Nephron progenitor cell (in vitro differentiated cells): ENCODE data around the gene COL26A1.

Experiments used
- DNase-seq: peaks from one replicate; pipeline ENCODE4 v3.0.0; 2021
- H3K27ac Mint-ChIP-seq: 2 replicates; pipeline ENCODE4 v1.8.0; 2021; ENCODE audit warnings: mild to moderate bottlenecking, moderate library complexity, mixed read lengths
- H3K27me3 Mint-ChIP-seq: 2 replicates; pipeline ENCODE4 v1.8.0; 2021; ENCODE audit warnings: mild to moderate bottlenecking, low read depth, mixed read lengths; ENCODE audit not compliant: poor library complexity
- H3K36me3 Mint-ChIP-seq: 2 replicates; pipeline ENCODE4 v1.8.0; 2021; ENCODE audit warnings: low read depth, mixed read lengths
- H3K4me1 Mint-ChIP-seq: 2 replicates; pipeline ENCODE4 v1.8.0; 2021; ENCODE audit warnings: mixed read lengths
- H3K4me3 Mint-ChIP-seq: 2 replicates; pipeline ENCODE4 v1.8.0; 2021; ENCODE audit warnings: mild to moderate bottlenecking, moderate library complexity, mixed read lengths
- H3K9me3 Mint-ChIP-seq: 2 replicates; pipeline ENCODE4 v1.8.0; 2021; ENCODE audit warnings: mild to moderate bottlenecking, moderate library complexity, mixed read lengths
- CTCF ChIP-seq: fragments of 200-600 bp; sonication (generic); IDR thresholded peaks from 2 replicates; pipeline ENCODE4 v1.5.0; 2021; ENCODE audit warnings: antibody characterized with exemption

The COL26A1 gene

GRCh38 chr7:101563198-101563901 is 200.7 kb downstream of the COL26A1 start:
- Mint-ChIP-seq H3K36me3 (peaks cover 17% of the 10 kb centered on the region), H3K27ac (no peak overlapping the region), H3K9me3 (peaks cover 2% of the 10 kb centered on the region), H3K27me3 (peaks cover 13% of the 10 kb centered on the region), H3K4me3 (no peak overlapping the region), H3K4me1 (peaks cover 33% of the 10 kb centered on the region)
- TF ChIP-seq CTCF = no peak
- no peak for DNase-seq

DNA sequence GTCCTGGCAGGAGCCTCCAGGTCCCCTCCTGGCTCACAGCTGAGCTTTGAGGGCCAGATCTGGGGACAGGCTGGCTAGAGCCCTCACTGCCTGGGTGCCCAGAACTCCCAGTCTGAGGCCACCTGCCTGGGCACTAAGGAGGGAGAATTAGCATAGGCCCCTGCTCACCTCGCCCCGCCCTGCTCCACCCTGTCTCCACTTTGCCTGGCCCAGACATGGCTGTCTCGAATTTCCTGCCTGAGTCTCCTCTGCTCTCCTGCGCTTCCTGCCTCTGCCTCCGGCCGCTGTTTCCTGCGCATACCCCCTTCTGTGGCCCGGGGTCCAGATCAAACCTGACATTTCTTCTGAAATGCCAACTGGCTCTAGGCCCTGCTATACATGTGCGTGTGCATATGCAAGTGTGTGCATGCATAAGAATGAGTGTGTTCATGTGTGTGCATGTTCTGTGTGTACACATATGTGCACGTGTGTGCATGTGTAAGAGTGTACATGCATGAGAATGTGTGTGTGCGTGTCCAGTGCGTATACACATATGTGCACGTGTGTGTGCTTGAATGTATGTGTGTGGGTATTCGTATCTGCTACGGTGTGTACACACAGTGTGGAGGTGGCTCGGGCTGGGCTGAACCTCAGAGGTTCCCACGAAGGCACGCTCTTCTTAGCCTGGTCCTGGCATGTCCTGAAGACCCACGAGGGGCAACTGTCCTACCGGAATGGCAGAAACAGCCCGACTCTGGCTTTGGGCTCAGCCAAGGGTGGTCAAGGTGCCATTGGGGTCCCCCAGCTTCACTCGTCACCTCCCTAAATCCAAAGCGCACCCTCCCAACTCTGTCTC is 201.5 kb downstream of the COL26A1 start:
- DNase-seq = no peak

DNA sequence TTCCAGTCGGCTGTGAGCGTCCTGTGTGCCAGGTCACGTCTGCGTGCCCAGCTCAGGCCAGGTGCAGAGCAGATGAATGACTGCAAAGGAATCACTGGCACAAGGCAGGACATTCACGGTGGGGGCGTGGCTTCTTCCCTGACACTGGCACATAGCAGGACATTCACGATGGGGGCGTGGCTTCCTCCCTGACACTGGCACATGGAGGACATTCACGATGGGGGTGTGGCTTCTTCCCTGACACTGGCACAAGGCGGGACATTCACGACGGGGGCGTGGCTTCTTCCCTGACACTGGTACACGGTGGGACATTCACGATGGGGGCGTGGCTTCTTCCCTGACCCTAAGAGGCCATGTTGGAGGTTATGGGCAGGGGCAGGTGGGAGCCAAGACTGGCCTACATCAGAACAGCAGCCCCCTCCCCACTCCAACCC is 202.1 kb downstream of the COL26A1 start:
- H3K9me3 Mint-ChIP-seq = peaks cover 13% of the 10 kb centered on the region
- peak overlapping the region; percentile 78 for H3K27ac Mint-ChIP-seq
- TF ChIP-seq CTCF = no peak
- H3K4me3 Mint-ChIP-seq = no peak overlapping the region
- DNase-seq = peak; percentile 69
- peaks cover 14% of the 10 kb centered on the region for H3K27me3 Mint-ChIP-seq
- peaks cover 5% of the 10 kb centered on the region for H3K36me3 Mint-ChIP-seq
- H3K4me1 Mint-ChIP-seq = peaks cover 28% of the 10 kb centered on the region

More for the DNA sequence above, 201.5 kb downstream of the COL26A1 start:
- Mint-ChIP-seq H3K27ac (peak overlapping the region; percentile 78), H3K4me3 (no peak overlapping the region), H3K27me3 (peaks cover 13% of the 10 kb centered on the region), H3K36me3 (peaks cover 11% of the 10 kb centered on the region), H3K4me1 (peaks cover 33% of the 10 kb centered on the region), H3K9me3 (peaks cover 9% of the 10 kb centered on the region)
- no peak for TF ChIP-seq CTCF

GRCh38 chr7:101565601-101566209 is 203.0 kb downstream of the COL26A1 start:
- Mint-ChIP-seq H3K4me1 (peaks cover 28% of the 10 kb centered on the region), H3K9me3 (peaks cover 22% of the 10 kb centered on the region), H3K27me3 (peaks cover 17% of the 10 kb centered on the region), H3K27ac (no peak overlapping the region), H3K36me3 (no peaks in the 10 kb centered on the region), H3K4me3 (no peak overlapping the region)
- no peak for DNase-seq
- no peak for TF ChIP-seq CTCF

- H3K36me3 Mint-ChIP-seq = no peaks in the 10 kb centered on the region
- peaks cover 28% of the 10 kb centered on the region for H3K4me1 Mint-ChIP-seq
- no peak overlapping the region for H3K4me3 Mint-ChIP-seq
- TF ChIP-seq CTCF = no peak
- DNase-seq = no peak
- H3K9me3 Mint-ChIP-seq = peaks cover 36% of the 10 kb centered on the region
- H3K27me3 Mint-ChIP-seq = peaks cover 21% of the 10 kb centered on the region
- H3K27ac Mint-ChIP-seq = no peak overlapping the region
Measured at GRCh38 chr7:101567230-101567629, 204.6 kb downstream of the COL26A1 start.
